Adipose tissue (tissue), 3 donors: ENCODE data around the gene TFPT. TPM values are rescaled to one million over a fixed set of nuclear protein-coding genes. Genes with fewer than 3 reads are reported as not detected.
"Not testable (repeated sequence)": the region's sequence is repeated elsewhere in the genome, so short reads cannot be mapped to it uniquely, and the experiment has no call there.

Experiments used
- H3K27ac ChIP-seq: one replicate; pipeline ENCODE4 v1.5.1; 2013; ENCODE audit warnings: low read depth, low read length
- WGBS, 3 donors: extraction: QIAGEN DNeasy Blood & Tissue Kit; methylation state at CpG; one replicate each; pipeline ENCODE4 v1.1.7; 2013; 5-methylcytosine and 5-hydroxymethylcytosine counted together
- polyA plus RNA-seq, 3 donors: library from polyadenylated mRNA; stranded (reverse); fragments of 200-250 nt; gene quantifications; one replicate each; pipeline ENCODE4 v1.2.3, GENCODE V29; 2013
- donor health status: healthy with polysubstance abuse.
- donor health status: Bipolar disorder and iron deficiency.
- donor health status: healthy.

The TFPT gene
- polyA plus RNA-seq, 3 donors = 7.2 to 17.9 (median 11.8) TPM

DNA sequence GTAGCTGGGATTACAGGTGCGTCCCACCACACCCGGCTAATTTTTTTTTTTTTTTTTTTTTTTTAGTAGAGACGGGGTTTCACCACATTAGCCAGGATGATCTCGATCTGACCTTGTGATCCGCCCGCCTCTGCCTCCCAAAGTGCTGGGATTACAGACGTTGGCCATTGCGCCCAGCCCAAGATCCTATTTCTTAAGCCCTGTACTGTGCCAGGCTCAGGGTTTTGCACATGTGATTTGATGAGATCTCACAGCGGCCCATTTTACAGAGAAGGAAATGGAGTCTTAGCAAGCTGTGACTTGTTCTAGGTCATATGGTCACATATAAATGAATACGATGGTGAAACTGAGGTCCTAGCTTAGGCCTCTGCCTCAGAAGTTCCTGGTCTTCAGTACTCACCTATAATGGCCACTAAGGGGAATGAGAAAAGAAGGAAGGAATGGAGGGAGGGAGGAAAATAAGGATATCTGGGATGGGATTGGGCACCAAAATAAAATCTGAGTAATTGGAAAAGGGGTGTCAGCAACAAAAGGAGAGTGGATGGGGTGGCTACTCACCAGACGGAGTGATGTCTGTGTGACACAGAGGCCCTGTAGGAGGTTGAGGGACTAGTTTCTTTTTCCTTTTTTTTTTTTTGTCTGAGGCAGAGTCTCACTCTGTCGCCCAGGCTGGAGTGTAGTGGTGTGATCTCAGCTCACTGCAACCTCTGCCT, 16.1 kb downstream of the TFPT start:
- WGBS, 3 donors = 79 to 81% (median 80%) methylated on average over 10 to 12 of the region's 12 CpGs
- no peak overlapping the region for H3K27ac ChIP-seq

DNA sequence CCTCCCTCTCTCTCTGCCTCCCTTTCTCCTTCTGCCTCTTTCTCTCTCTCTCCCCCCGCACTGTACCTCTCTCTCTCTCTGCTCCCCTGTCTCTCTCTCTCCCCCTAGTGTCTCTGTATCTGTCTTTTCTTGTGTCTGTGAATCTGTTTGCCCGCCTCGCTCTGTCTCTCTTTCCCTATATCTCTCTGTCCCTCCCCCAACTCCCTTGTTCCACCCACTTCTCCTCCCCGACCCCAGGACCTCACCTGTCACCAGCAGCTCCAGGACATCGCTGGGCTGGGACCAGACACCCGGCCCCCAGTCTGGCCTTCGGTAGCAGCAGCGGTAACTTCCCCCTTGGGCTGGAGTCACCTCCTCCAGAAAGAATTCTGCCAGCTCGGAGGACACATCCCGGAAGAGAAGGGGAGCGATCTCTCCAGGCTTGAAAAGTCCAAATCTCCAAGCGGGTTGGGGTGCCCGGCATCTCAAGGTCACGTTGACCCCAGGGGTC, 18.8 kb downstream of the TFPT start:
- 8 to 11% (median 11%) methylated on average over 14 of the region's 14 CpGs for WGBS, 3 donors
- no peak overlapping the region for H3K27ac ChIP-seq

DNA sequence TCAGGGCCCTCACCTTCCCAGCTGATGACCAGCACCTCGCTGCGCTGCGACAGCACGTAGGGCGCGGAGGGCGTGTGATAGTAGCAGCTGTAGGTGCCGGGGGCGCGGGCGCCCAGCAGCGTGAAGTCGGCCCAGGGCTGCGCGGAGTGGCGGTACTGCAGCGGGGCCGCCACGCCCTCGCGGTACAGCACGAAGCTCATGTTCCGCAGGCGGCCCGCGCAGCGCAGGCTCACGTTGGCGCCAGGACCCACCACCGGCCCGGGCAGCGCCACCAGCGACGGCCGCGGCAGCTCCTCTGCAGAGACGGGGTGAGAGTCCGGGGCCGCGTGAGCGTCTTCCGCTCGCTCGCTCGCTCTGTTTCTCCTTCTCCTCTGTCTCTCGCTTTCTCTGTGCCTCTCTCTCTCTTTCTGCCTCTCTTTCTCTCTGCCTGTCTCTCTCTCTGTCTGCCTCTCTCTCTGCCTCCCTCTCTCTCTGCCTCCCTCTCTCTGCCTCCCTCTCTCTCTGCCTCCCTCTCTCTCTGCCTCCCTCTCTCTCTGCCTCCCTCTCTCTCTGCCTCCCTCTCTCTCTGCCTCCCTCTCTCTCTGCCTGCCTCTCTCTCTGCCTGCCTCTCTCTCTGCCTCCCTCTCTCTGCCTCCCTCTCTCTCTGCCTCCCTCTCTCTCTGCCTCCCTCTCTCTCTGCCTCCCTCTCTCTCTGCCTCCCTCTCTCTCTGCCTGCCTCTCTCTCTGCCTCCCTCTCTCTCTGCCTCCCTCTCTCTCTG, 19.4 kb downstream of the TFPT start:
- not testable (repeated sequence) for H3K27ac ChIP-seq
- 1 to 2% (median 1%) methylated on average over 23 to 46 of the region's 46 CpGs for WGBS, 3 donors

DNA sequence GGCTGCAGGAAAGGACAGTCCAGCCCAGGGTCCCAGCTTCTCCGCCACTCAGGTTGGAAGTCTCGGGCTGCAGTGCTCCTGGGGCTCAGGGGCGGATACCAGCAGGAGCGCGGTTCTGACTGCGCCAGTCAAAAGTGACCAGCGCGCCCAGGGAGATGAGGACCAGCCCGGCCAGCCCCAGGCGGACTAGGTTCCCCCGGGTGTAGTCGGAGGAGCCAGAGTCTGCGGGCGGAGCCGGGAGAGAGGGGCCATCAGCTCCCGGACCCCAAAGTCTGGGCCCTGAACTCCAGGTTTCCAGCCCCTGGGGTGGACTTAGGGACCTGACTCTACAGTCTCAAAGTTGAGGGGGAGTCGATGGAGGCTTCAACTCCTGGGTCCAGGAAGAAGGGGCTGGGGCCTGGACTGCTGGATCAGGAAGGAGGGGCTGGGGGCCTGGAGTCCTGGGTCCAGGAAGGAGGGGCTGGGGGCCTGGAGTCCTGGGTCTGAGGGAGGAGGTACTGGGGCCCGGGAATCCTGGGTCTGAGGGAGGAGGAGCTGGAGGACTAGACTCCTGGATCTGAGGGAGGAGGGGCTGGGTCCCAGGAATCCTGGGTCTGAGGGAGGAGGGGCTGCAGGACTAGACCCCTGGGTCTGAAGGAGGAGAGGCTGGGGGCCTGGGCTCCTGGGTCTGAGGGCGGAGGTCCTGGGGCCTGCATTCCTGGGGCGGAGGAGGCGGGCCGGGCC, 20.2 kb downstream of the TFPT start:
- no peak overlapping the region for H3K27ac ChIP-seq
- WGBS, 3 donors = 71 to 73% (median 73%) methylated on average over 22 of the region's 22 CpGs

DNA sequence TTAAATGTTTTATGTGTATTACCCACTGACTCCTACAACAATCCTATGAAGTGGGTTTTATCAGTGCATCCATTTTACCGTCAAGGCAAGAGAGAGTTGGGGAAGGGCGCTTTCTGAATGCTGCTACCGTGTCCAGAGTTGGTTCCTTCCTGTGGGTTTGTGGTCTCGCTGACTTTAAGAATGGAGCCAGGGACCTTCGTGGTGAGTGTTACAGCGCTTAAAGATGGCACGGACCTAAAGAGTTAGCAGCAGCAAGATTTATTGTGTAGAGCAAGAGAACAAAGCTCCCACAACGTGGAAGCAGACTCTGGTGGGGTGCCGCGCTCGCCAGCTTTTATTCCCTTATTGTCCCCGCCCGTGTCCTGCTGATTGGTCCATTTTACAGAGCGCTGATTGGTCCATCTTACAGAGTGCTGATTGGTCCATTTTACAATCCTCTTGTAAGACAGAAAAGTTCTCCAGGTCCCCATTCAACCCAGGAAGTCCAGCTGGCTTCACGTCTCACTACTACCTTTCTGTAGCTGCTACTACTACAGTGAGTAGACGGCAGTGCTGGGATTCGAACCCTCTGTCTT, 20.9 kb downstream of the TFPT start:
- 67 to 84% (median 68%) methylated on average over 17 of the region's 17 CpGs for WGBS, 3 donors
- no peak overlapping the region for H3K27ac ChIP-seq

DNA sequence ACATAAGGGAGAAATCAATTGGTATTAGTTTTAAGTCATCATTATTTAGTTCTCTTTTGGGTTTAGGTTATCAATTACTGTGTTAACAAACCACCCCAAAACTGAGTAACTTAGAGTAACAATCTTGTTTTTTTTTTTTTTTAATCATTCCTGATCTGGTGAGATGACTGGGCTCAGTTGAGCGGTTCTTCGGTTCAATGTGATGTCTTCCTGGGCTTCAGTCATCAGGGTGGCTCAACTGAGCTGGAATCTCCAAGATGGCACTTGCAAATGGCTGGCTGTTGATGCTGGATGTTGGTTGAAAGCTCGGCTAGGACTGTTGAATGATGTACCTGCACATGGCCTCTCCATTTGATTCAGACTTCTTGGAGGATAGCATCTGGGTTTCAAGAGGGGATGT, 31.0 kb downstream of the TFPT start:
- WGBS, 3 donors = 60 to 89% (median 88%) methylated on average over 3 of the region's 3 CpGs
- H3K27ac ChIP-seq = no peak overlapping the region

DNA sequence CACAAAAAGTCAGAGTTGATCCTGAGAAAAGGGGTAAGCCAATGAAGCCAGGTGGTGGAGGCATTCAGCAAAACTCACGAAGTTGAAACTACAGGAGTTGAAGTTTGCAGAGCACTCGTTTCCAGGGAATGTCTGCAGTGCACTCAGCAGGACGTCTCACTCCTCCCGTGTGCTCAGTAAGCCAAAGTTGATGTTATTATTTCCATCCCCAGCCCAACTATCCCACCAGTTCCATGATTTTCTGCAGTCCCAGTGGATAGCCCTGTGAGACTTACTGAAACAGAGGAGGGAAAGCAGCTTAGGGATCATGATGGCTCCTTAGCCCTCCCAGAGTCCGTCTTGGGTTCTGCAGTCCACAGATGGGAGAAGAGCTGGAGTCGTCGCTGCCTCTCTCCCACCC, 34.4 kb downstream of the TFPT start, which contains the start of gene TARM1:
TSS of gene TARM1 (minus strand) at position 334 of the 400 bp plus-strand sequence. CDS start at position 309, 25 bp downstream.
- no peak within 1 kb of the TSS for H3K27ac ChIP-seq
- 68 to 72% (median 69%) methylated on average over 7 of the region's 7 CpGs for WGBS, 3 donors

DNA sequence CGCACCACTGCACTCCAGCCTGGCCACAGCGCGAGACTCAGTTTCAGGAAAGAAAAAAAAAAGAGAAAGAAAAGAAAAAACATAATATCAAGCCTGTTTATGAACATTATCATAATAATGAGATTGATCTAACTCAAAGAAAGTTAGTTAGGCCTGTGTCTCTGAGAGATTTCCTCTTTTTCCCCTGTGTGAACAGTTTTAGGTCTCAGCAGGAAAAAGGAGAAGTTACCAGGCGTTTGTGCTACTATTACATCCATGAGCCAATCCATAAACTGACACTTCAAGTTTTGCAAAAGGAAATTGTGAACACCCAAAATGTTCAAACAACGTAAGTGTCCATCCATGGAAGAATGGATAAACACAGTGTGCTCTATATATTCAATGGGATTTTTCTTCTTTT, 38.1 kb downstream of the TFPT start:
- 48 to 76% (median 50%) methylated on average over 5 of the region's 5 CpGs for WGBS, 3 donors
- no peak overlapping the region for H3K27ac ChIP-seq

DNA sequence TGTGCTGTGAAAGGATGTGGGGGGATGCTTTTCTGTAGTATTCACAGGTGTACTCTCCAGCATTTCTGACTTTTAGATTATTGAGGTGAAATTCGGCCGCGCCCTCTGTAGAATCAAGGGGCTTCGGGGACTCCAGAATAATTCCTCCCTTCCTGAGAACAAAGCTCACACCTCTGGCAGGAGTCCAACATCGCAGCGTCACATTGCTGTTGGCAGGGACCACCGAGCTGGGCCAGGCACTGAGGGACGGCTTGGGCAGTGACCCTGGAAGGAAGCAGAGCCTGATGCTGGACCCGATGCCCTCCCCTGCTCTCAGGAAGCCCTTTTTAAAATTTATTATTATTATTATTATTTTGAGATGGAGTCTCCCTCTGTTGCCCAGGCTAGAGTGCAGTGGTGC, 40.6 kb downstream of the TFPT start:
- WGBS, 3 donors = 66 to 68% (median 68%) methylated on average over 9 of the region's 9 CpGs
- no peak overlapping the region for H3K27ac ChIP-seq

DNA sequence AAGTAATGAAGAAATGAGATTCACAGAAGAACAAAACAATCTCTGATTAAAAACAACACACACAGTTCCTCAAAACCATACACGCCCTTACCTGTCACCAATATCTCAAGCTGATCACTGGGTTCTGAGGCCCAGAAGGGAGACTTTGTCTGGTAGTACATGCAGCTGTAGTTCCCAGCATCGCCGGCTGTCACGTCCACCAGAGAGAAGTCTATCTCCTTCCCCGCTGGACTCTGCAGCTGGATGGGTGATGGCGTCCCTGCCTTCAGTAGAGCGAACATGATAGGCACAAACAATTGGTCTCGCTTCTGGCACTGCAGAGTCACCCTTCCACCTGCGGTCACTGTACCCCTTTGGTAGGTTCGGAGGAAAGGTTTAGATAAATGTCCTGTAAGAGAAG, 41.6 kb downstream of the TFPT start:
- 82 to 87% (median 84%) methylated on average over 10 of the region's 10 CpGs for WGBS, 3 donors
- no peak overlapping the region for H3K27ac ChIP-seq

DNA sequence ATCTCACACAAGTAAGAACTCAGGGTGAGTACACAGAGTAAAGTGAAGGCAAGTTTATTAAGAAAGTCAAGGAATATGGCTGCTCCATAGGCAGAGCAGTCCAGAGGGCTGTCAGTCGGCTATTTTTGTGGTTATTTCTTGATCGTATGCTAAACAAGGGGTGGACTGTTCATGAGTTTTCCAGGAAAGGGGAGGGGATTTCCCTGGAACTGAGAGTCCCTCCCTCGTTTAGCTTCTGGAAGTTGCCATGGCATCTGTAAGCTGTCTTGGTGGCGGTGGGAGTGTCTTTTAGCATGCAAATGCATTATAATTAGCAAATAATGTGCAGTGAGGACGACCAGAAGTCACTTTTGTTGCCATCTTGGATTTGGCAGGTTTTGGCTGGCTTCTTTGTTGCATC, 46.0 kb downstream of the TFPT start:
- 48 to 70% (median 69%) methylated on average over 5 of the region's 5 CpGs for WGBS, 3 donors

DNA sequence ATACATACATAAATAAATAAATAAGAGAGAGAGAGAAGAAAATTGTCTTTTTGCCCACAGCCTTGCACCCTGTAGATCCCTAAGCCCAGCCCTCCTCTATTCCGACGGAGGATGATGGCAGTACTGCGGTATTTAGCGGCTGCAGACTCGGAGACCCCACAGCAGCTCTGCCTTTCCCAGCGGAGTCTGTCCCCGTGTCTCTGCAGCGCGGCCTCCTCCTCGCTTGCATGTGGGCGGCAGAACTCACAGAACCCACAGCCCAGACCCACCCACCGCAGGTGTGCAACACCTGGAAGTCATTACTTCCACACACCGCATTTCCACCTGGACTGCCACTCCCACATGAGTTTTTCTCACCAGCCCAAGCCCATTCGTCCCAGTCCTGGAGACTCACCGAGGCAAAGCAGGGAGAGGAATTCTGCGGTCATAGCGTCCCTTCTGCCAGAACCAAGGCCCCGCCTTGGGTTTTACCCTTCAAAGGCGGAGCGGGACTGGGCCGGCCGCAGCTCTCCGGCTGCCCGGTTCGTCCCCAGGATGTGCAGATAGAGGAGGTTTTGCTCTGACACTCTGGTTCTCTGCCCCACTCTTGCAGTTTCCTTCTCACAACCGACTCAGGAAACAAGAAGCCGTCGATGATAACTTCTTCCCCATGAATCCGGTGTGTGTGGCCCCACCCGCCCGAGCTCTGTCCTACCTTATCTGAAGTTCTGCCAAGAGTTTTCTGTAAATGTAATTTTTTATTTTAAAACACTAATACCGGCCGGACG, 51.9 kb downstream of the TFPT start, which contains the start of gene VSTM1:
TSS of gene VSTM1 (minus strand) at position 548 of the 767 bp plus-strand sequence. CDS start at position 428, 120 bp downstream.
- H3K27ac ChIP-seq = no peak within 1 kb of the TSS
- 54 to 72% (median 60%) methylated on average over 34 of the region's 34 CpGs for WGBS, 3 donors

More for the DNA sequence above, 46.0 kb downstream of the TFPT start:
- no peak overlapping the region for H3K27ac ChIP-seq

DNA sequence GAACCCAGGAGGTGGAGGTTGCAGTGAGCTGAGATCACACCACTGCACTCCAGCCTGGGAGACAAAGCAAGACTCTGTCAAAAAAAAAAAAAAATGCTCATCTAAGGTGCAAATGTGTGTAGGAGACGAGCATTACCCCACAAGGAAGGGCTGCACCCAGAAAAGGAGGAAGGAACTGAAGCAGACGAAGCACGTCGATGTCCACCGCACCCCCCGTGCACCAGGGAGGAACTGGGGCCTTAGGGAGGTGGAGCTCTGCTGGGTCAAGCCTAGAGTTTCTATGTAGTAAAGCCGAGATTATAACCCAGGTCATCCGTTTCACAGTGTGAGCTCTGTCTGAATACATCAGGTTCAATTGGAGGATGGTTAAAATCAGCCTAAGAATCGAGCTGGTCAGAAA, 52.8 kb downstream of the TFPT start:
- WGBS, 3 donors = 39 to 61% (median 44%) methylated on average over 9 of the region's 9 CpGs

More for the DNA sequence above, 52.8 kb downstream of the TFPT start:
- no peak overlapping the region for H3K27ac ChIP-seq

Other genes starting within 250 kb of the TFPT start
- 100 to 1,000 TPM in 1 of 3 donors, 10 to 100 TPM in 2; 26.0 to 191 (median 94.4) TPM for gene MYADM, start 247.8 kb downstream of the TFPT start, polyA plus RNA-seq
- under 1 TPM in 2 of 3 donors, not detected in 1; 0.05 to 0.06 TPM for gene PRKCG, start 233.5 kb downstream of the TFPT start, polyA plus RNA-seq
- not detected for gene CACNG7, start 206.4 kb downstream of the TFPT start, polyA plus RNA-seq
- under 1 TPM; 0.02 to 0.34 (median 0.04) TPM for gene CACNG8, start 152.7 kb downstream of the TFPT start, polyA plus RNA-seq
- gene CACNG6, start 124.0 kb downstream of the TFPT start, polyA plus RNA-seq = not detected
- gene VSTM1, start 51.8 kb downstream of the TFPT start, polyA plus RNA-seq = 1 to 10 TPM in 1 of 3 donors, under 1 TPM in 1, not detected in 1; 0.76 to 2.1 TPM
- gene TARM1, start 34.3 kb downstream of the TFPT start, polyA plus RNA-seq = not detected
- 1 to 10 TPM in 2 of 3 donors, under 1 TPM in 1; 0.37 to 6.4 (median 3.5) TPM for gene OSCAR, start 14.9 kb downstream of the TFPT start, polyA plus RNA-seq
- gene NDUFA3, start 12.8 kb downstream of the TFPT start, polyA plus RNA-seq = 100 to 1,000 TPM in 2 of 3 donors, 10 to 100 TPM in 1; 53.4 to 243 (median 185) TPM
- gene PRPF31, start 97 bp upstream of the TFPT start, polyA plus RNA-seq = 10 to 100 TPM; 21.0 to 47.7 (median 46.6) TPM
- 10 to 100 TPM; 19.4 to 23.6 (median 20.7) TPM for gene CNOT3, start 22.1 kb upstream of the TFPT start, polyA plus RNA-seq
- gene LENG1, start 44.1 kb upstream of the TFPT start, polyA plus RNA-seq = 1 to 10 TPM; 5.1 to 7.2 (median 6.2) TPM
- gene TMC4, start 57.5 kb upstream of the TFPT start, polyA plus RNA-seq = 10 to 100 TPM in 1 of 3 donors, 1 to 10 TPM in 2; 3.1 to 44.8 (median 6.4) TPM
- 10 to 100 TPM; 18.8 to 32.0 (median 27.5) TPM for gene MBOAT7, start 73.9 kb upstream of the TFPT start, polyA plus RNA-seq
- 10 to 100 TPM; 32.8 to 45.0 (median 39.6) TPM for gene TSEN34, start 75.7 kb upstream of the TFPT start, polyA plus RNA-seq
- gene RPS9, start 85.2 kb upstream of the TFPT start, polyA plus RNA-seq = 1,000 to 10,000 TPM; 3,750 to 5,284 (median 4,831) TPM
- gene LILRB3, start 107.3 kb upstream of the TFPT start, polyA plus RNA-seq = 10 to 100 TPM in 1 of 3 donors, 1 to 10 TPM in 2; 2.0 to 29.9 (median 6.1) TPM
- gene LILRA6, start 127.1 kb upstream of the TFPT start, polyA plus RNA-seq = 10 to 100 TPM in 1 of 3 donors, 1 to 10 TPM in 1, under 1 TPM in 1; 0.72 to 10.1 (median 3.4) TPM
- gene LILRB5, start 141.6 kb upstream of the TFPT start, polyA plus RNA-seq = 10 to 100 TPM in 2 of 3 donors, 1 to 10 TPM in 1; 1.4 to 16.7 (median 13.5) TPM
- gene LILRB2, start 165.5 kb upstream of the TFPT start, polyA plus RNA-seq = 10 to 100 TPM in 1 of 3 donors, 1 to 10 TPM in 2; 2.2 to 14.6 (median 2.4) TPM
- 10 to 100 TPM in 2 of 3 donors, 1 to 10 TPM in 1; 2.2 to 31.5 (median 14.3) TPM for gene LILRA5, start 197.5 kb upstream of the TFPT start, polyA plus RNA-seq
- under 1 TPM in 1 of 3 donors, not detected in 2; 0.03 TPM for gene LILRA4, start 223.5 kb upstream of the TFPT start, polyA plus RNA-seq
- gene LAIR1, start 249.3 kb upstream of the TFPT start, polyA plus RNA-seq = 10 to 100 TPM in 2 of 3 donors, 1 to 10 TPM in 1; 8.2 to 75.8 (median 17.2) TPM